Retina (tissue), 1 donor: ENCODE results near the gene TLE2.
"Not testable (repeated sequence)": the region's sequence is repeated elsewhere in the genome, so short reads cannot be mapped to it uniquely, and the experiment has no call there.

Source experiments
- DNase-seq: peaks from one replicate; pipeline ENCODE4 v3.0.0-alpha.2; 2016

Gene TLE2

DNA sequence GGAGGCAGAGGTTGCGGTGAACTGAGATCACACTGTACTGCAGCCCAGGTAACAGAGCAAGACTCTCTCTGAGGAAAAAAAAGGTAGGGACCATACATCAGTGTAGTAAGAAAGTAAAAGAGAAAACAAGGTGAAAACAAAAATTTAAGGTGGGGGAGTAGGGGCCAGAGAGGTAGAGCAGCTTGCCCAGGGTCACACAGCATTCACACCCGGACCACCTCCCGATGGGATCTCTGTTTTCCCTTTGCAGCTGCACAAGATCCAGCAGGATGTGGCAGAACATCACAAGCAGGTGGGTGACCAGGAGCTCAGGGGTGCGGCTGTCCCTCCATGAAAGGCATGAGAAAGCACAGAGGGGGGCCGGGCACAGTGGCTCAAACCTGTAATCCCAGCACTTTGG is 47.2 kb downstream of the TLE2 start:
- no peak for DNase-seq

DNA sequence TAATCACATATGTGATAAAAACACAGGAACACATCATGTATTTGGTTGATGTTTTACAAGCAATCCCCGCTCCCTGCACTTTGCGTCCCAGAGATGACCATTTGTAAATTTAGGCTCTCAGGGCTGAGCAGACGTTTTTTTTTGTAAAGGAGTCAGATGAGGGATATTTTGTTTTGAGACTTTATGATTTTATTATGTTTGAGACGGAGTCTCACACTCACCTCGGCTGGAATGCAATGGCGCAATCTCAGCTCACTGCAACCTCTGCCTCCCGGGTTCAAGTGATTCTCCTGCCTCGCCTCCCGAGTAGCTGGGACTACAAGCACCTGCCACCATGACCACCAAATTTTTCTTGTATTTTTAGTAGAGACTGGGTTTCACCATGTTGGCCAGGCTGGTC is 50.3 kb downstream of the TLE2 start:
- no peak for DNase-seq

DNA sequence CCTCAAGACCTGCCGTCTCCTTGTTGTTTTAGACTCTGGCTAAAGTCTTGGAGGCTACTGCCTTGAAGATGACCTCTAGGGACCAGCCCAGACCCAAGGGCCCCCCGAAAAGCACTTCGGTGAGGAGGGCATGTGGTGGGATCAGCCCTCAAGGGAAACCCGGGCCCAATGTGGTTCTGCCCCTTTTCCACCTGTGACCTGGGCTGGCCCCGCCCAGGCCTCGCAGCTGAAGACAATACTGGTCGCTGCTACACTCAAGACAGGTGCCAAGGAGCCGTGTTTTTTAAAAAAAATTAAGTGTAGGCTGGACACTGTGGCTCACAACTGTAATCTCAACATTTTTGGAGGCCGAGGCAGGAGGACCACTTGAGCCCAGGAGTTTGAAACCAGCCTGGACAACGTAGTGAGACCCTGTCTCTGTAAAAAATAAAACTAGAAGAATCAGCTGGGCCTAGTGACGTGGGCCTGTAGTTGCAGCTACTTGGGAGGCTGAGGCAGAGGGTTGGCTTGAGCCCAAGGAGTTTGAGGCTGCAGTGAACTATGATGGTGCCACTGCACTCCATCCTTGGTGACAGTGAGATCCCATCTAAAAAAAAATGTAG is 50.8 kb downstream of the TLE2 start:
- DNase-seq: no peak

DNA sequence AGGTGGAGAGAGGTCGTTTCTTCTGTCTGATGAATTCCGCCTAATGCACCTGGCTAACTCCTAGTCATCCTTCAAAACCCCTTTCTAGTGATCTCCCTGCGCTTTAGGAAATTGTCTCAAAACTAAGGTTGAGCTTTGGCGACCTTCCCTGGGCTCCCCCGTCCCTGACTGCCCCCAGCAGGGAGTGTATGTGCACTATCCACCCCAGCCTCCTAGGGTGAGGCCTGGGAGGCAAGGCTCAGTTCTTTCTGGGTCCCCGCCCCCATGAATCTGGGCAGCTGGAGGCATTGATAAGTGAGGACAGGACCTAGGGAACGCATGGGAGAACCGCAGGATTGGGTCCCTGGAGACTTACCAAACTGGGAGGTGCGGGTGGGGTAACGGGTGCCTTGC is 51.3 kb downstream of the TLE2 start:
- no peak for DNase-seq

DNA sequence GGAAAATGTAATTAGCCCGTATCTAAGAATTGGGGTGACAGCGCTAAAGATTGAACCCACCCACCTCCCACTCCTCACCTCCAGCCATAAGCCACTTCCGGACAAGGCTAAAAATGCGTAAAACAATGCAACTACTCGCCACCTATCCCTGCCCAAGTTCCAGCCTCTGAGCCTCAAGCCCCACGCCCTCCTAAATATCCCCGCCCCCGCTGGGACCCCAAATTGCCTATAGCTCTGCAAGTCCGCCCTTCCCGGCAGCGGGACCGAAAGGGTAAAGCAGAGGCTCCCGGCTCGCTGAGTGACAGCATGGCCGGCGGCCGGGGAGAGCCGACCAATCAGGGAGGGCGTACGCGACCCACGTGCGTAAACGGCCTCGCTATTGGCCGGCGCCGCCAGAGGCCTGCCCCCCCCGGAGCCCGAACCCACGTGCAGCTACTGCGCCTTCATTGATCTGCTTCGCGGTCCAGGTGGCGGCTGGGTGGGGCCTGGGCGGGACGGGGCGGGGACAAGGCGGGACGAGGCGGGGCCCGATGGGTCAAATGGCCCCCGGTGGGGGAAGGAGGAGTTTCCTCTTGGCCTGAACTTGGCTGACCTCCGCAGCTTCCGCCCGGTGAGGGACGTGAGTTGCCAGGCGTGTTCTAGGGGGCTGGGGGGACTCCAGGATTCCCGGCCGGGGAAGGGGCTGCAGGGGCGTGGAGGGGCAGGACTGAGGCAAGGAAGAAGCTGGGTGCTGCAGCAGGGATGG is 51.9 kb downstream of the TLE2 start, which contains the start of gene TLE6:
TLE6 (plus strand) TSS at position 564 of the 745 bp plus-strand sequence. CDS start 670 bp downstream, outside the sequence.
- peak; percentile 99 for DNase-seq

DNA sequence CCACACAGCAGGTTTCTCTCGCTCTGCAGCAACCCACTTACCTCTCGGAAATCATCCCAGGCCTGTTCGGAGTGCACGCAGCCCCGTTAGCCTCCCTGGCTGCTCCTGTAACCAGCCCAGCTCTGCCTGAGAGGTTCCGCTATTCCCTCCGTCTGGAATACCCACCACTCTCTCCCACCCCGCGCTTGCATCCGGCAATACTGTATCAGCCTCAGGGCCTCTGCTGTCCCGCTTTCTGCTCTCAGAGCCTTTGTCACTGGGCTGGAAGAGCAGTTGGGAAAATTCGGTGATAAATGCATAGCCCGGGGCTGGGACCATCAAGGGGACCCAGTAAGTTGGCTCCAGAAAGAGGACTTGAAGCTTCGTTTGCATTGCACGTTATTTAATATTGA is 52.5 kb downstream of the TLE2 start:
- DNase-seq: no peak

DNA sequence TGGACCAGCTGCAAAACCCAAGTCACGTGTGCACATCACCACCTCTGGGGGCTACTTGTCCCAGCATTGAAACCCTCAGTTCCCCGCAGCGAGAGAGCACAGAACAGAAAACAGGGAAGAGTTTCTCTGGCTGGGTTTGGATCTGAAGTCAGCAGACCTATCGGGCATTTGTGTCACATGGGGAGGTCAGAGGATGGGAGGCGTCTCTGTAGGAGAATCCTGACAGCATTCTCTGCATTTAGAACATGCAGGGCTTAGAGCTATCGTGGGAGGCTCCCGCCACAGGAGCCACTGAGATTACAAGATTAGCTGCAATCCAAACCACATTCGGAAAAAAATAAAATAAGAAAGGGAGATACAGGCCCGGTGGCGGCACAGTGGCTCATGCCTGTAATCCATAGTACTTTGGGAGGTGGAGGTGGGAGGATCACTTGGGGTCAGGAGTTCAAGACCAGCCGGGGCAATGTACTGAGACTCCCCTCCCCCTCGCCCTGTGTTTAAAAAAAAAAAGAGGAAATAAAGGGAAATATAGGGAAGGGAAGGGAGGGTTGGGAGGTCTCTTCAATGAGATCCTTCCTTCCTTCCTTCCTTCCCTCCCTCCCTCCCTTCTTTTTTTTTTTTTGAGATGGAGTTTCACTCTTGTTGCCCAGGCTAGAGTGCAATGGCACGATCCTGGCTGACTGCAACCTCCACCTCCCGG is 54.6 kb downstream of the TLE2 start:
- no peak for DNase-seq

DNA sequence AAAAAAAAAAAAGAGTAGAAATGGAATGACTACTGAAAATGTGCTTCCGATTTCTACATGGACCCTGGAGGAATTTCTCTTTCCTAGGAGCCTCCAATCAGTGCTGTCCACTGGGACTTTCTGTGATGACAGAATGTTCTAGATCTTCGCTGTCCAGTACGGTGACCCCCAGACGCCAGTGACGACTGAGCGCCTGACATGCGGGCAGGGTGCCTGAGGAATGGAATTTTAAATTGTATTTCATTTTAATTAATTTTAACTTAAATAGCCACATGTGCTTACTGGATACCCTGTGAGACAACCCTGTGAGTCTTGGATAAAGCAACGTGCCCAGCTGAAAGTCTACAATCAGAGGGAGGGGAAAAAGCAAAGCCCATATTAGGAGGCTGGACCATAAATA is 55.9 kb downstream of the TLE2 start:
- DNase-seq: no peak

DNA sequence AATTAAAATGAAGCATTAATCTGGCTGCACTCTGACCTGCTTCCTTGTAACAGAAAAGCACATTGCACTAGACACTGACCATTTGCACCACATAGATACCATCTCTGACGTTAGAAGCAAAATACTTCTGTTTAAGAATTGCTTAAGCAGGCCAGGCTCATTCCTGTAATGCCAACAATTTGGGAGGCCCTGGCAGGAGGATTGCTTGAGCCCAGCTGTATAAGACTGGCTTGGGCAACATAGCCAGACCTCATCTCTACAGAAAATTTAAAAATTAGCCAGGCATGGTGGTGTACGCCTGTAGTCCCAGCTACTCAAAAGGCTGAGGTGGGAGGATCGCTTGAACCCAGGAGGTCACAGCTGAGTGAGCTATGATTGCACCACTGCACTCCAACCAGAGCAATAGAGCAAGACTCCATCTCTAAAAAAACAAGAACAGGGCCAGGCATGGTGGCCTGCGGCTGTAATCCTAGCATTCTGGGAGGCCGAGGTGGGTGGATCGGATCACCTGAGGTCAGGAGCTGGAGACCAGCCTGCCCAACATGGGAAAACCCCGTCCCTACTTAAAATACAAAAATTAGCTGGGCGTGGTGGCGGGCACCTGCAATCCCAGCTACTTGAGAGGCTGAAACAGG is 58.8 kb downstream of the TLE2 start:
- no peak for DNase-seq

DNA sequence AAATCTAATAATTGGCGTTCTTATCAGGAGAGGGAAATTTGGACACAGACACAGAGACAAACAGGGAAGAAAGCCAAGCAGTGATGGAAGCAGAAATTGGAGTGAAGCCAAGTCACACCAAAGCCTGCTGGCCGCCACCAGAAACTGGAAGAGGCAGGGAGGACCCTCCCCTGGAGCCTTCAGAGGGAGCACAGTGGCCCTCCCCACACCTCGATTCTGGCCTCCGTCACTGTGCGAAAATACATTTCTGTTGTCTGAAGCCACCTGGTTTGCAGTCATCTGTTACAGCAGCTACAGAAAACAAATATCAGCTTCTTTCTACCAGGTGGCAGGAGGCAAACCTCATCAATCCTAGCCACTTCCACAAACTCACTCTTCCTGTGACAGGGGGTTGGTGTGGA is 60.0 kb downstream of the TLE2 start:
- no peak for DNase-seq

DNA sequence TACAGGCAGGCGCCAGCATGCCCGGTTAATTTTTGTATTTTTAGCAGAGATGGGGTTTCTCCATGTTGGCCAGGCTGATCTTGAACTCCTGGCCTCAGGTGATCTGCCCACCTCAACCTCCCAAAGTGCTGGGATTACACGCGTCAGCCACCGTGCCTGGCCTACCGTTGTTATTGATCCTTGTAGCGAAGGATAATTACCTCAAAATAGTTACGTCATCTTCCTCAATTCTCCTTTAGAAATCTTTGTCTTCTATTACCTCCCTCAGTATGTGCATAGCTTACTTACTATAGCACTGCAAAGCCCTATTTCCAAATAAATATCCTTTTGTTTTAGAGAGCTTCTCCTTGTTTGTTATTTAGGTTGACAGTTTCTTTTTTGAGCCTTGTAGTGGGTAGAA is 61.1 kb downstream of the TLE2 start:
- DNase-seq: no peak

DNA sequence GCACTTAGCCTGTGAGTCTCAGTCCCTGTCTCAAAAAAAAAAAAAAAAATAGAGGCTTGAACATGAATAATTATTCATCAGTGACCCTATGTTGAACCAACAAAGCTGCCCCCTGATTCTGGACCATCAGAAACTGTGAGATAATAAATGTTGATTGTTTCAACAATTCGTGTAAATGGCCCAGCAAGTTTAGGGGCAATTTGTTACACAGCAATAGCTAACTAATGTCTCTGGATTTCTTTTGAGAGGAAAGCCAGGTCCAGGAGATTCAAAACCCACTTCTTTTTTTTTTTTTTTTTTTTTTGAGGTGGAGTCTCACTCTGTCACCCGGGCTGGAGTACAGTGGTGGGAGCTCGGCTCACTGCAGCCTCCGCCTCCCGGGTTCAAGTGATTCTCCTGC is 64.2 kb downstream of the TLE2 start:
- DNase-seq: no peak

DNA sequence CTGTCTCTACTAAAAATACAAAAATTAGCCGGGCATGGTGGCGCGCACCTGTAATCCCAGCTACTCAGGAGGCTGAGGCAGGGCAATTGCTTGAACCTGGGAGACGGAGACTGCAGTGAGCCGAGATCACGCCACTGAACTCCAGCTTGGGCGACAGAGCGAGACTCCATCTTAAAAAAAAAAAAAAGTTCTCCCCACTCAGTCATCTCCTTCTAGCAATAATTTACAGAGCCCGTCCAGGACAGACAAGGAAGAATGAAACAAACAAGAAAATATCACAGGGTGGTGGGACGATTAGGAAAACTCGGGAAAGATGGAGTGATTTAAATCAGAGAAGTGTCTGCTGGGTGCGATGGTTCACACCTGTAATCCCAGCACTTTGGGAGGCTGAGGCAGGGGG is 65.4 kb downstream of the TLE2 start:
- not testable (repeated sequence) for DNase-seq

DNA sequence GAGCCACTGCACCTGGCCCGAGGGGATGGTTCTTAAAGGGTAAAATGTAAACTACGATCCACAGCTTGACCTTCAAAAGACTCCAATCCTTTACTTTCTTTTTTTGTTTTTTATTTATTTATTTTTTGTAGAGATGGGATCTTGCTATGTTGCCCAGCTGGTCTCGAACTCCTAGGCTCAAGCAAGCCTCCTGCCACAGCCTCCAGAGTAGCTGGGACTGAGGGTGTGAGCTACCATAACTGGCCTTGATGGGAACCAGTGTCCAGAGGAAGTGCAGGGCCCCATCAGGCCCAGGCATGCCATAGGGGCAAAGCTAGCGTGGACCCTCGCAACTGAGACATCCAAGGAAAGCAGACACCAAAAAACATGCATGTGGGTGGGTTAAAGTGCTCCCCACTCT is 66.0 kb downstream of the TLE2 start:
- DNase-seq: no peak

DNA sequence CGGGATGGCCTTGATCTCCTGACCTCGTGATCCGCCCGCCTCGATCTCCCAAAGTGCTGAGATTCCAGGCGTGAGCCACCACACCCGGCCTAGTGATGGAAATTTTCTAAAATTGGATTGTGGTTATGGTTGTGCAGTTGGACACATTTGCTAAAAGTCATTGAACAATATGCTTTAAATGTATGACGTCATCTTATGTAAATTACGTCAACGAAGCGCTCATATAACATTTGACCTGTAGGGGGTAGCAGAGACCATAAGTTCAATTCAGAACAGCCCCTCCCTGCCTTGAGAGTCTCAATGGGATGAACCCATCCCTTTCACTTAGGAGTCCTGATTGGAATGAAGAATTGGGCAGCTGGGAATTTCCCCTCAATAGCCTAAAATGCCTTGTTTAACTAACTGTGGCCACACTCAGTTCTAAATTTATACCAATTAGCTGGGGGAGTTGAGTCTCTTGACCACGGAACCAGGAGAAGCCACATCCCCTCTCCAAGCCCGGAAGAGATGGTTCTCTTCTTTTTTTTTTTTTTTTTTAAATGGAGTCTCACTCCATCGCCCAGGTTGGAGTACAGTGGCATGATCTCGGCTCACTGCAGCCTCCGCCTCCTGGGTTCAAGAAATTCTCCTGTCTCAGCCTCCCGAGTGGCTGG is 66.9 kb downstream of the TLE2 start:
- peak; percentile 83 for DNase-seq

DNA sequence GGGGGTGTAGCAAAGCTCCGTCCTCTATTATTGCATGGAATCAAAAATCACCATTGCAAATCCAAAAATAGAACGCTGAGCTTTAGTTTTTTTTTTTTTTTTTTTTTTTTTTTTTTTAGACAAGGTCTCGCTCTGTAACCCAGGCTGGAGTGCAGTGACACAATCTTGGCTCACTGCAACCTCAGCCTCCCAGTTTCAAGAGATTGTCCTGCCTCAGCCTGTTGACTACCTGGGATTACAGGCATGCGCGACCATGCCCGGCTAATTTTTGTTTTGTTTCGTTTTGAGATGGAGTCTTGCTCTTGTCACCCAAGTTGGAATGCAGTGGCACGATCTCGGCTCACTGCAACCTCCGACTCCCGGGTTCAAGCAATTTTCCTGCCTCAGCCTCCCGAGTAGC is 69.0 kb downstream of the TLE2 start:
- DNase-seq: no peak

DNA sequence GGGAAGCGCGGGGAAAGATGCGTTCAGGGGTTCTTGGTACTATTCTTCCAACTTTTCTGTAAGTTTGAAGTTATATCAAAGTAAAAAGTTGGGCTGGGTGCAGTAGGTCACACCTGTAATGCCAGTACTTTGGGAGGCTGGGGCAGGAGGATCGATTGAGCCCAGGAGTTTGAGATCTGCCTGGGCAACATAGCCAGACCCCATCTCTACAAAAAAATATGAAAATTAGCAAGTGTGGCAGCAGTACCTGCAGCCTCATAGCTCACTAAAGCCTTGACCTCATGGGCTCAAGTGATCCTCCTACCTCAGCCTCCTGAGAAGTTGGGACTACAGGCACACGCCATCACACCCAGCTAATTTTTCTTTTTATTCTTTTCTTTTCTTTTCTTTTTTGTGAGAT is 71.9 kb downstream of the TLE2 start:
- DNase-seq: no peak

DNA sequence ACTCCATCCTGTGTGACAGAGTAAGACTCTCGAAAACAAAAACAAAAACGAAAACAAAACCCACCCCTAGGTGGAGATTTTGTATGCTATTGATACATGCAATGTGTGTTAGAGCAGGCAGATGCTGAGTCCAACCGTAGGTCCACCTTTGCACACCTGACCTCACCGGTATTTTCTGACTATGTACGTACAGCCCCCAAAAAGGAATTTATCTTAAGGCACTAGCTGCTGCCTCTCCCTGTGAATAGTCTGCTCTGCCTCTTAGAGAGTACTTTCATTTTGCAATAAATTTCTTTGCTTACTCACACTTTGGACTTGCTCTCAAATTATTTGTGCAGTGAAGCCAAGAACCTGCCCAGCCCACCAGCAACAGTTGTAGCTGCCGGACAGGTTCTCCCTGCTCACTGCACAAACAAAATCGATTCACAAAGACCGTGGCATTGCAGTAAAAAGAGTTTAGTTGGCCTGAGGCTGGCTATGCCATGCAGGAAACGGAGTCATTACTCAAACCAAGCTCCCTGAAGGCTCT is 76.1 kb downstream of the TLE2 start:
- no peak for DNase-seq

DNA sequence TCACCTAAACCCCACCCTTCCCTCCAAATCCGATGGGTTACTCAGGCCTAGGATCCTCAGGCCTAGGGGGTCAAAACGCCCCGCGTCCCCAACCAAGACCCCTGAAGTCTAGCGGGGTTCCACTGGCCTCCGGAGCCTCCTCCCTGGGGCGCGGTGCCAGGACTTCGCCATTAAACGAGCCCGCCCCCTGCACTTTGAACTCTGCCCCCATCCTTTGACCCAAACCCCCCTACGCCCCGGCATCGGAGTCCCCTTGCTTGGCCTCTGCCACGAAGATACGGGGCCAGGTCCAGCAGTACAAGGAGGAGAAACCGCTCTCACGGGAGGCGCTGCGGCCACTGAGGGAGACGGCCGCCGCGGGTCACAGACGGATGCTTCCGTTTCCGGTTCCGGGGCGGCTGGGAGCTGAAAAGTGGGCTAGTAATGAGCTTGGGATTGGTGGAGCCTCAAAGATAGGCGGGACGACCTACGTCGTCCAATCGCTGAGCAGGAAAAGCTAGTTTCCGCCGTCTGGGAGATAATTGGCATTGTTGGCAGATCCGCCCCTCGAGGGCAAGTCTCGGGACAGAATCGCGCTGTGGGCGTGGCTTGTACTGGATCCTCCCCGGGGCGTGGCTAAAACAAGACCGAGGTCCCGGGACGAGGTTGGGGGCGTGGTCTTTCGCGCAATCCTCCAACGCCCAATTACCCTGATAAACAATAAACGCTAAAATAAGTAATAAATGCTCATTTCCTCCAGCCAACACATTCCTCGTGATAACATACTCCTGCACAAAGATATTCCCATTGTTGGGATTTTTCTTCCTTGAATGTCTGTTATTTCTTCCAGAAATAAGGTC is 78.6 kb downstream of the TLE2 start:
- DNase-seq: peak; percentile 99

DNA sequence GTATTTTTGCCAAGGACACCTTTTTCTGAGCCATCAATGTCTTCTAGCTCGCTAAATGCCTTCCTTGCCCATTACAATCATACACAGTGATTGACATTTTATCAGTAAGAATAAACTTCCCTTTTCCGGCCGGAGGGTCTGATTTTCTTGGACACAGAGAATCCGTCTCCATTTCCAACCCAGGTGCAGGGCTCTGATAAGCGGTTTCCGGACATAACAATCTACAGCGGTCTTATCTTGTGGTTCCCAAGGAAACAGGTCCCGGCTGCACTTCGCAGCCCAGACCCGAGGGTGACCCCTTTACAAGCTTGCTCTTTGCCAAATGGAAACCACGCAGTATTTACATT is 79.2 kb downstream of the TLE2 start:
- DNase-seq: no peak
